ENCODE results near the gene SDSL. TPM values are rescaled to one million over a fixed set of nuclear protein-coding genes. Genes with fewer than 3 reads are reported as not detected.

Gene SDSL
- total and polyA plus RNA-seq, 2 experiments from 2014 or later = not detected

DNA sequence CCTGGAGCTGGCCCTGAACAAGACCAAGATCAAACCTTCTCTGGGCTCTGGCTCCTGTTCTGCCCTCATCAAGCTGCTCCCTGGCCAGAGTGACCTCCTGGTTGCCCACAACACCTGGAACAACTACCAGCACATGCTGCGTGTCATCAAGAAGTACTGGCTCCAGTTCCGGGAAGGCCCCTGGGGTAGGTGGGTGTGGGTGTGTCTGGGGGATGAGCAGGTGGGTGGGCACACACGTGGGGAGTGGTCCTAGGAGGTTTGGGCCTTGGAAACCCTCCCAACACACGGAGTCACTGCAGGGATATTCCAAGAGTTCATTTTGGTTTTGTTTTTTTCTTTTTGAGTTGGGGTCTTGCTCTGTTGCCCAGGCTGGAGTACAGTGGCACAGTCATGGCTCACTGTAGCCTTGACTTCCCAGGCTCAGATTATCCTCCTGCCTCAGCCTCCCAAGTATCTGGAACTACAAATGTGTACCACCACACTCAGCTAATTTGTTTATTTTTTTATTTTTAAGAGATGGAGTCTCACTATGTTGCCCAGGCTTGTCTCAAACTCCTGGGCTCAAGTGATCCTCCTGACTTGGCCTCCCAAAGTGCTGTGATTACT, 47.3 kb upstream of the SDSL start:
- Histone ChIP-seq H3K27me3 (ENCODE audit: insufficient read depth) (no peaks in the 10 kb centered on the region), H3K4me1 (ENCODE audit: insufficient read depth) (no peaks in the 10 kb centered on the region), H3K36me3 (ENCODE audit: insufficient read depth) (no peaks in the 10 kb centered on the region), H3K27ac (ENCODE audit: low read depth) (no peak overlapping the region), H3K79me2 (replicated peaks; ENCODE audit: insufficient read depth) (no peaks in the 10 kb centered on the region), H2AFZ (no peak overlapping the region), H4K20me1 (replicated peaks; ENCODE audit: insufficient read depth) (no peaks in the 10 kb centered on the region; the same call in 1 of the 2 replicates), H3K9me2 (ENCODE audit: insufficient read depth) (no peaks in the 10 kb centered on the region), H3F3A (replicated peaks; ENCODE audit: low read depth) (no peaks in the 10 kb centered on the region), H3K4me2 (no peak overlapping the region), H3K4me3 (no peak overlapping the region)
- H3K27me3 Mint-ChIP-seq (ENCODE audit: insufficient read depth, low read depth, poor library complexity) = peaks cover 4% of the 10 kb centered on the region
- ATAC-seq (no peak), DNase-seq (ENCODE audit: low spot score) (no peak)
- no peak overlapping the region for H3K27ac Mint-ChIP-seq
- peaks cover 24% of the 10 kb centered on the region for H3K36me3 Mint-ChIP-seq (ENCODE audit: low read depth)
- H3K9me3 Mint-ChIP-seq = no peaks in the 10 kb centered on the region
- no peak overlapping the region for H3K4me3 Mint-ChIP-seq
- H3K4me1 Mint-ChIP-seq = no peaks in the 10 kb centered on the region
- TF ChIP-seq EZH2phosphoT487 (IDR thresholded peaks at IDR 0.05; ENCODE audit: unreplicated experiment) = no peak
- TF ChIP-seq, protein P1, sequence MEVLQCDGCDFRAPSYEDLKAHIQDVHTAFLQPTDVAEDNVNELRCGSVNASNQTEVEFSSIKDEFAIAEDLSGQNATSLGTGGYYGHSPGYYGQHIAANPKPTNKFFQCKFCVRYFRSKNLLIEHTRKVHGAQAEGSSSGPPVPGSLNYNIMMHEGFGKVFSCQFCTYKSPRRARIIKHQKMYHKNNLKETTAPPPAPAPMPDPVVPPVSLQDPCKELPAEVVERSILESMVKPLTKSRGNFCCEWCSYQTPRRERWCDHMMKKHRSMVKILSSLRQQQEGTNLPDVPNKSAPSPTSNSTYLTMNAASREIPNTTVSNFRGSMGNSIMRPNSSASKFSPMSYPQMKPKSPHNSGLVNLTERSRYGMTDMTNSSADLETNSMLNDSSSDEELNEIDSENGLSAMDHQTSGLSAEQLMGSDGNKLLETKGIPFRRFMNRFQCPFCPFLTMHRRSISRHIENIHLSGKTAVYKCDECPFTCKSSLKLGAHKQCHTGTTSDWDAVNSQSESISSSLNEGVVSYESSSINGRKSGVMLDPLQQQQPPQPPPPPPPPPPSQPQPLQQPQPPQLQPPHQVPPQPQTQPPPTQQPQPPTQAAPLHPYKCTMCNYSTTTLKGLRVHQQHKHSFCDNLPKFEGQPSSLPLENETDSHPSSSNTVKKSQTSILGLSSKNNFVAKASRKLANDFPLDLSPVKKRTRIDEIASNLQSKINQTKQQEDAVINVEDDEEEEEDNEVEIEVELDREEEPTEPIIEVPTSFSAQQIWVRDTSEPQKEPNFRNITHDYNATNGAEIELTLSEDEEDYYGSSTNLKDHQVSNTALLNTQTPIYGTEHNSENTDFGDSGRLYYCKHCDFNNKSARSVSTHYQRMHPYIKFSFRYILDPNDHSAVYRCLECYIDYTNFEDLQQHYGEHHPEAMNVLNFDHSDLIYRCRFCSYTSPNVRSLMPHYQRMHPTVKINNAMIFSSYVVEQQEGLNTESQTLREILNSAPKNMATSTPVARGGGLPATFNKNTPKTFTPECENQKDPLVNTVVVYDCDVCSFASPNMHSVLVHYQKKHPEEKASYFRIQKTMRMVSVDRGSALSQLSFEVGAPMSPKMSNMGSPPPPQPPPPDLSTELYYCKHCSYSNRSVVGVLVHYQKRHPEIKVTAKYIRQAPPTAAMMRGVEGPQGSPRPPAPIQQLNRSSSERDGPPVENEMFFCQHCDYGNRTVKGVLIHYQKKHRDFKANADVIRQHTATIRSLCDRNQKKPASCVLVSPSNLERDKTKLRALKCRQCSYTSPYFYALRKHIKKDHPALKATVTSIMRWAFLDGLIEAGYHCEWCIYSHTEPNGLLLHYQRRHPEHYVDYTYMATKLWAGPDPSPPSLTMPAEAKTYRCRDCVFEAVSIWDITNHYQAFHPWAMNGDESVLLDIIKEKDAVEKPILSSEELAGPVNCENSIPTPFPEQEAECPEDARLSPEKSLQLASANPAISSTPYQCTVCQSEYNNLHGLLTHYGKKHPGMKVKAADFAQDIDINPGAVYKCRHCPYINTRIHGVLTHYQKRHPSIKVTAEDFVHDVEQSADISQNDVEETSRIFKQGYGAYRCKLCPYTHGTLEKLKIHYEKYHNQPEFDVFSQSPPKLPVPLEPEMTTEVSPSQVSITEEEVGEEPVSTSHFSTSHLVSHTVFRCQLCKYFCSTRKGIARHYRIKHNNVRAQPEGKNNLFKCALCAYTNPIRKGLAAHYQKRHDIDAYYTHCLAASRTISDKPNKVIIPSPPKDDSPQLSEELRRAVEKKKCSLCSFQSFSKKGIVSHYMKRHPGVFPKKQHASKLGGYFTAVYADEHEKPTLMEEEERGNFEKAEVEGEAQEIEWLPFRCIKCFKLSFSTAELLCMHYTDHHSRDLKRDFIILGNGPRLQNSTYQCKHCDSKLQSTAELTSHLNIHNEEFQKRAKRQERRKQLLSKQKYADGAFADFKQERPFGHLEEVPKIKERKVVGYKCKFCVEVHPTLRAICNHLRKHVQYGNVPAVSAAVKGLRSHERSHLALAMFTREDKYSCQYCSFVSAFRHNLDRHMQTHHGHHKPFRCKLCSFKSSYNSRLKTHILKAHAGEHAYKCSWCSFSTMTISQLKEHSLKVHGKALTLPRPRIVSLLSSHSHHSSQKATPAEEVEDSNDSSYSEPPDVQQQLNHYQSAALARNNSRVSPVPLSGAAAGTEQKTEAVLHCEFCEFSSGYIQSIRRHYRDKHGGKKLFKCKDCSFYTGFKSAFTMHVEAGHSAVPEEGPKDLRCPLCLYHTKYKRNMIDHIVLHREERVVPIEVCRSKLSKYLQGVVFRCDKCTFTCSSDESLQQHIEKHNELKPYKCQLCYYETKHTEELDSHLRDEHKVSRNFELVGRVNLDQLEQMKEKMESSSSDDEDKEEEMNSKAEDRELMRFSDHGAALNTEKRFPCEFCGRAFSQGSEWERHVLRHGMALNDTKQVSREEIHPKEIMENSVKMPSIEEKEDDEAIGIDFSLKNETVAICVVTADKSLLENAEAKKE (CRISPR knock-in tag; IDR thresholded peaks at IDR 0.05) = no peak
- TF ChIP-seq CREB1 (CRISPR knock-in tag; IDR thresholded peaks at IDR 0.05; ENCODE audit: low read depth) = no peak
- TF ChIP-seq, protein P2, sequence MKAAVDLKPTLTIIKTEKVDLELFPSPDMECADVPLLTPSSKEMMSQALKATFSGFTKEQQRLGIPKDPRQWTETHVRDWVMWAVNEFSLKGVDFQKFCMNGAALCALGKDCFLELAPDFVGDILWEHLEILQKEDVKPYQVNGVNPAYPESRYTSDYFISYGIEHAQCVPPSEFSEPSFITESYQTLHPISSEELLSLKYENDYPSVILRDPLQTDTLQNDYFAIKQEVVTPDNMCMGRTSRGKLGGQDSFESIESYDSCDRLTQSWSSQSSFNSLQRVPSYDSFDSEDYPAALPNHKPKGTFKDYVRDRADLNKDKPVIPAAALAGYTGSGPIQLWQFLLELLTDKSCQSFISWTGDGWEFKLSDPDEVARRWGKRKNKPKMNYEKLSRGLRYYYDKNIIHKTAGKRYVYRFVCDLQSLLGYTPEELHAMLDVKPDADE (IDR thresholded peaks at IDR 0.05) = no peak
- no peak for TF ChIP-seq POLR2AphosphoS5 (IDR thresholded peaks at IDR 0.05; ENCODE audit: low read depth)
- no peak for TF ChIP-seq NANOG (IDR thresholded peaks at IDR 0.05; ENCODE audit: borderline replicate concordance)
- TF ChIP-seq, protein P3, sequence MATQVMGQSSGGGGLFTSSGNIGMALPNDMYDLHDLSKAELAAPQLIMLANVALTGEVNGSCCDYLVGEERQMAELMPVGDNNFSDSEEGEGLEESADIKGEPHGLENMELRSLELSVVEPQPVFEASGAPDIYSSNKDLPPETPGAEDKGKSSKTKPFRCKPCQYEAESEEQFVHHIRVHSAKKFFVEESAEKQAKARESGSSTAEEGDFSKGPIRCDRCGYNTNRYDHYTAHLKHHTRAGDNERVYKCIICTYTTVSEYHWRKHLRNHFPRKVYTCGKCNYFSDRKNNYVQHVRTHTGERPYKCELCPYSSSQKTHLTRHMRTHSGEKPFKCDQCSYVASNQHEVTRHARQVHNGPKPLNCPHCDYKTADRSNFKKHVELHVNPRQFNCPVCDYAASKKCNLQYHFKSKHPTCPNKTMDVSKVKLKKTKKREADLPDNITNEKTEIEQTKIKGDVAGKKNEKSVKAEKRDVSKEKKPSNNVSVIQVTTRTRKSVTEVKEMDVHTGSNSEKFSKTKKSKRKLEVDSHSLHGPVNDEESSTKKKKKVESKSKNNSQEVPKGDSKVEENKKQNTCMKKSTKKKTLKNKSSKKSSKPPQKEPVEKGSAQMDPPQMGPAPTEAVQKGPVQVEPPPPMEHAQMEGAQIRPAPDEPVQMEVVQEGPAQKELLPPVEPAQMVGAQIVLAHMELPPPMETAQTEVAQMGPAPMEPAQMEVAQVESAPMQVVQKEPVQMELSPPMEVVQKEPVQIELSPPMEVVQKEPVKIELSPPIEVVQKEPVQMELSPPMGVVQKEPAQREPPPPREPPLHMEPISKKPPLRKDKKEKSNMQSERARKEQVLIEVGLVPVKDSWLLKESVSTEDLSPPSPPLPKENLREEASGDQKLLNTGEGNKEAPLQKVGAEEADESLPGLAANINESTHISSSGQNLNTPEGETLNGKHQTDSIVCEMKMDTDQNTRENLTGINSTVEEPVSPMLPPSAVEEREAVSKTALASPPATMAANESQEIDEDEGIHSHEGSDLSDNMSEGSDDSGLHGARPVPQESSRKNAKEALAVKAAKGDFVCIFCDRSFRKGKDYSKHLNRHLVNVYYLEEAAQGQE (IDR thresholded peaks at IDR 0.05; ENCODE audit: unreplicated experiment) = no peak
- no peak for TF ChIP-seq STAT1 (IDR thresholded peaks at IDR 0.05; ENCODE audit: unreplicated experiment)
- TF ChIP-seq EZH2 (IDR thresholded peaks at IDR 0.05; ENCODE audit: low read depth, unreplicated experiment) = no peak
- TF ChIP-seq ZNF331 (CRISPR knock-in tag; IDR thresholded peaks at IDR 0.05; ENCODE audit: low read depth) = no peak
- TF ChIP-seq, protein P4, sequence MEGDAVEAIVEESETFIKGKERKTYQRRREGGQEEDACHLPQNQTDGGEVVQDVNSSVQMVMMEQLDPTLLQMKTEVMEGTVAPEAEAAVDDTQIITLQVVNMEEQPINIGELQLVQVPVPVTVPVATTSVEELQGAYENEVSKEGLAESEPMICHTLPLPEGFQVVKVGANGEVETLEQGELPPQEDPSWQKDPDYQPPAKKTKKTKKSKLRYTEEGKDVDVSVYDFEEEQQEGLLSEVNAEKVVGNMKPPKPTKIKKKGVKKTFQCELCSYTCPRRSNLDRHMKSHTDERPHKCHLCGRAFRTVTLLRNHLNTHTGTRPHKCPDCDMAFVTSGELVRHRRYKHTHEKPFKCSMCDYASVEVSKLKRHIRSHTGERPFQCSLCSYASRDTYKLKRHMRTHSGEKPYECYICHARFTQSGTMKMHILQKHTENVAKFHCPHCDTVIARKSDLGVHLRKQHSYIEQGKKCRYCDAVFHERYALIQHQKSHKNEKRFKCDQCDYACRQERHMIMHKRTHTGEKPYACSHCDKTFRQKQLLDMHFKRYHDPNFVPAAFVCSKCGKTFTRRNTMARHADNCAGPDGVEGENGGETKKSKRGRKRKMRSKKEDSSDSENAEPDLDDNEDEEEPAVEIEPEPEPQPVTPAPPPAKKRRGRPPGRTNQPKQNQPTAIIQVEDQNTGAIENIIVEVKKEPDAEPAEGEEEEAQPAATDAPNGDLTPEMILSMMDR (conservative IDR thresholded peaks at IDR 0.05; ENCODE audit: low read depth in 2 of 2) = no peak
- TF ChIP-seq JUNB (IDR thresholded peaks at IDR 0.05; ENCODE audit: unreplicated experiment) = no peak
- TF ChIP-seq ZNF114 (CRISPR knock-in tag; IDR thresholded peaks at IDR 0.05) = no peak

Measured in GM23338 (cell line).